HG03469 (cell line): Measurements from ENCODE around the gene MZF1.
A peak's percentile ranks its signal among the peaks of the same experiment; 100 is the strongest.

ENCODE experiments used
- ATAC-seq: cut with Tn5 transposase; IDR thresholded peaks from one replicate; pipeline ENCODE4 v1.9.1; 2021; ENCODE audit warnings: mild to moderate bottlenecking, moderate library complexity, moderate number of reproducible peaks; ENCODE audit not compliant: unreplicated experiment

The MZF1 gene

GRCh38 chr19:58556622-58557220, 16.4 kb downstream of the MZF1 start:
- no peak for ATAC-seq

- ATAC-seq, result no peak
Observed at GRCh38 chr19:58555920-58556621, 17.1 kb downstream of the MZF1 start.

- ATAC-seq, result no peak
Observed at GRCh38 chr19:58555369-58555885, 17.7 kb downstream of the MZF1 start.

GRCh38 chr19:58554494-58555368, 18.4 kb downstream of the MZF1 start, which contains the start of gene CHMP2A:
CHMP2A (minus strand) TSS chr19:58555105; CDS start chr19:58554212, 893 bp downstream.
- ATAC-seq, result no peak

- no peak for ATAC-seq
Observed at GRCh38 chr19:58553799-58554493, 19.2 kb downstream of the MZF1 start.

- ATAC-seq, result no peak
Observed at GRCh38 chr19:58552655-58553054, 20.5 kb downstream of the MZF1 start.

GRCh38 chr19:58551577-58552471, 21.3 kb downstream of the MZF1 start:
- no peak for ATAC-seq

- no peak for ATAC-seq
Observed at GRCh38 chr19:58551123-58551497, 22.0 kb downstream of the MZF1 start.

GRCh38 chr19:58550362-58551122, 22.6 kb downstream of the MZF1 start:
- no peak for ATAC-seq

- no peak for ATAC-seq
Observed at GRCh38 chr19:58549664-58550361, 23.3 kb downstream of the MZF1 start.

- ATAC-seq, result no peak
Observed at GRCh38 chr19:58548859-58549663, 24.1 kb downstream of the MZF1 start.

- no peak for ATAC-seq
Observed at GRCh38 chr19:58547323-58548312, 25.5 kb downstream of the MZF1 start.

- ATAC-seq, result no peak
Observed at GRCh38 chr19:58546019-58546530, 27.1 kb downstream of the MZF1 start.

- ATAC-seq, result no peak
Observed at GRCh38 chr19:58545286-58546018, 27.7 kb downstream of the MZF1 start.

GRCh38 chr19:58544591-58545285, 28.4 kb downstream of the MZF1 start:
- ATAC-seq, result peak; percentile 26
